IMR-90 (cell line): ENCODE data around the gene ENDOU.

Experiments
- POLR2A ChIP-seq: IDR thresholded peaks from 2 replicates; pipeline ENCODE4 v1.6.1; 2012; ENCODE audit warnings: mild to moderate bottlenecking, low read depth, low read length
- TF ChIP-seq, protein P1 (sequence below): conservative IDR thresholded peaks from 2 replicates; pipeline ENCODE4 v1.5.1; 2012; ENCODE audit warnings: mild to moderate bottlenecking, low read depth, low read length, improper control_type of control experiment

DNA sequence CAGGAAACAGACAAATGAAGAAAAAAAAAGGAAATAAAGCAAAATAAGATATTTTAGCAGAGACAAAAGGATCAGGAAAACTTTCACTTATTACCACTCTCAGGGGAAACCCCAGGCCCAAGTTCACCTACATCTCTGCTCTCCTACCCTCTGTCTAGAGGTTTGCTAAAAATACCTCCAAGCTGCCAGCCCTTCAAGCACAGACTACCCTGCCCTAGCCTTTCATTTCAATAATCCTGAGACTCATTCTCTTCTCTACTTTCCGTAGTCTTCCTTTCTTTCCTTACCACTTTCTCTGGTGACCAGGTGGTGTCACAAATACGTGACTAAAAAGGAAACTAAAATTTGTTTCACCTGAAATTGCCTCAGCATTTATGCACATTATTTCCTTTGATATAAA, 53.2 kb downstream of the ENDOU start:
- no peak for TF ChIP-seq POLR2A
- TF ChIP-seq, protein P1, sequence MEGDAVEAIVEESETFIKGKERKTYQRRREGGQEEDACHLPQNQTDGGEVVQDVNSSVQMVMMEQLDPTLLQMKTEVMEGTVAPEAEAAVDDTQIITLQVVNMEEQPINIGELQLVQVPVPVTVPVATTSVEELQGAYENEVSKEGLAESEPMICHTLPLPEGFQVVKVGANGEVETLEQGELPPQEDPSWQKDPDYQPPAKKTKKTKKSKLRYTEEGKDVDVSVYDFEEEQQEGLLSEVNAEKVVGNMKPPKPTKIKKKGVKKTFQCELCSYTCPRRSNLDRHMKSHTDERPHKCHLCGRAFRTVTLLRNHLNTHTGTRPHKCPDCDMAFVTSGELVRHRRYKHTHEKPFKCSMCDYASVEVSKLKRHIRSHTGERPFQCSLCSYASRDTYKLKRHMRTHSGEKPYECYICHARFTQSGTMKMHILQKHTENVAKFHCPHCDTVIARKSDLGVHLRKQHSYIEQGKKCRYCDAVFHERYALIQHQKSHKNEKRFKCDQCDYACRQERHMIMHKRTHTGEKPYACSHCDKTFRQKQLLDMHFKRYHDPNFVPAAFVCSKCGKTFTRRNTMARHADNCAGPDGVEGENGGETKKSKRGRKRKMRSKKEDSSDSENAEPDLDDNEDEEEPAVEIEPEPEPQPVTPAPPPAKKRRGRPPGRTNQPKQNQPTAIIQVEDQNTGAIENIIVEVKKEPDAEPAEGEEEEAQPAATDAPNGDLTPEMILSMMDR = no peak
